Ectodermal cell (in vitro differentiated cells): ENCODE results near the gene TSPAN33.

Experiments used
- H3K27ac ChIP-seq: 2 replicates; pipeline ENCODE4 v1.7.0; 2013; ENCODE audit warnings: mild to moderate bottlenecking, low read depth, low read length; ENCODE audit not compliant: insufficient read depth, poor library complexity, severe bottlenecking
- H3K27me3 ChIP-seq: 2 replicates; pipeline ENCODE4 v1.7.0; 2013; ENCODE audit warnings: mild to moderate bottlenecking, low read length; ENCODE audit not compliant: insufficient read depth, control insufficient read depth, poor library complexity, severe bottlenecking
- H3K36me3 ChIP-seq: one replicate; pipeline ENCODE4 v1.7.0; 2013; ENCODE audit warnings: low read length; ENCODE audit not compliant: control insufficient read depth, insufficient read depth
- H3K4me1 ChIP-seq: one replicate; pipeline ENCODE4 v1.7.0; 2013; ENCODE audit warnings: low read length; ENCODE audit not compliant: control insufficient read depth, insufficient read depth
- H3K4me3 ChIP-seq: 2 replicates; pipeline ENCODE4 v1.7.0; 2013; ENCODE audit warnings: low read depth, low read length, control low read depth; ENCODE audit not compliant: insufficient read depth
- H3K9me3 ChIP-seq: 2 replicates; pipeline ENCODE4 v1.7.0; 2013; ENCODE audit warnings: mild to moderate bottlenecking, low read length, moderate library complexity; ENCODE audit not compliant: control insufficient read depth
- WGBS, 2 experiments: methylation state at CpG; one replicate each; pipeline ENCODE4 v1.1.7; 2013; ENCODE audit warnings: missing lambda C conversion rate in 2 of 2; 5-methylcytosine and 5-hydroxymethylcytosine counted together

The TSPAN33 gene

GRCh38 chr7:129134356-129134987 lies 10.0 kb upstream of the TSPAN33 start:
- whole genome bisulfite sequencing, 2 experiments = 88 to 90% methylated on average over 6 of the region's 6 CpGs
- Histone ChIP-seq H3K9me3 (no peaks in the 10 kb centered on the region), H3K4me1 (no peaks in the 10 kb centered on the region), H3K4me3 (no peak overlapping the region), H3K27me3 (no peaks in the 10 kb centered on the region), H3K36me3 (no peaks in the 10 kb centered on the region), H3K27ac (no peak overlapping the region)

- 78 to 82% methylated on average over 3 of the region's 3 CpGs for WGBS, 2 experiments
- no peak overlapping the region for H3K27ac ChIP-seq
- no peaks in the 10 kb centered on the region for H3K4me1 ChIP-seq
- no peaks in the 10 kb centered on the region for H3K9me3 ChIP-seq
- no peaks in the 10 kb centered on the region for H3K36me3 ChIP-seq
- no peak overlapping the region for H3K4me3 ChIP-seq
- H3K27me3 ChIP-seq = no peaks in the 10 kb centered on the region
Observed at GRCh38 chr7:129136887-129137642, 7.4 kb upstream of the TSPAN33 start.

- Histone ChIP-seq H3K27ac (no peak overlapping the region), H3K4me1 (peaks cover 9% of the 10 kb centered on the region), H3K9me3 (no peaks in the 10 kb centered on the region), H3K4me3 (peak overlapping the region; percentile 65), H3K36me3 (no peaks in the 10 kb centered on the region), H3K27me3 (peaks cover 30% of the 10 kb centered on the region)
- 58 to 63% methylated on average over 10 of the region's 10 CpGs for whole genome bisulfite sequencing, 2 experiments
Observed at GRCh38 chr7:129143724-129144094, 798 bp upstream of the TSPAN33 start.

- no peaks in the 10 kb centered on the region for H3K9me3 ChIP-seq
- no peaks in the 10 kb centered on the region for H3K36me3 ChIP-seq
- peaks cover 30% of the 10 kb centered on the region for H3K27me3 ChIP-seq
- H3K27ac ChIP-seq = no peak overlapping the region
- 8 to 9% methylated on average over 58 of the region's 58 CpGs for WGBS, 2 experiments
- H3K4me1 ChIP-seq = peaks cover 9% of the 10 kb centered on the region
- H3K4me3 ChIP-seq = peak overlapping the region; percentile 65
Observed at GRCh38 chr7:129144834-129145668, 544 bp downstream of the TSPAN33 start.

- WGBS, 2 experiments = 89 to 90% methylated on average over 8 of the region's 8 CpGs
Observed at GRCh38 chr7:129146237-129146979, 1.9 kb downstream of the TSPAN33 start.

GRCh38 chr7:129147731-129148130 lies 3.2 kb downstream of the TSPAN33 start:
- 88 to 90% methylated on average over 3 of the region's 3 CpGs for WGBS, 2 experiments
- H3K9me3 ChIP-seq = no peaks in the 10 kb centered on the region

More at GRCh38 chr7:129146237-129146979, 1.9 kb downstream of the TSPAN33 start:
- Histone ChIP-seq H3K36me3 (no peaks in the 10 kb centered on the region), H3K4me3 (no peak overlapping the region), H3K27me3 (peaks cover 30% of the 10 kb centered on the region), H3K4me1 (peaks cover 12% of the 10 kb centered on the region), H3K9me3 (no peaks in the 10 kb centered on the region), H3K27ac (no peak overlapping the region)

GRCh38 chr7:129149511-129149910 lies 5.0 kb downstream of the TSPAN33 start:
- Histone ChIP-seq H3K9me3 (no peaks in the 10 kb centered on the region), H3K4me3 (no peak overlapping the region), H3K27ac (no peak overlapping the region), H3K36me3 (no peaks in the 10 kb centered on the region), H3K27me3 (peaks cover 8% of the 10 kb centered on the region), H3K4me1 (peaks cover 12% of the 10 kb centered on the region)
- 82% methylated on average over 8 of the region's 8 CpGs for WGBS, 2 experiments

More at GRCh38 chr7:129147731-129148130, 3.2 kb downstream of the TSPAN33 start:
- Histone ChIP-seq H3K4me3 (no peak overlapping the region), H3K36me3 (no peaks in the 10 kb centered on the region), H3K27ac (no peak overlapping the region), H3K4me1 (peaks cover 12% of the 10 kb centered on the region), H3K27me3 (peaks cover 25% of the 10 kb centered on the region)

- H3K9me3 ChIP-seq = no peaks in the 10 kb centered on the region
- no peak overlapping the region for H3K4me3 ChIP-seq
- peaks cover 2% of the 10 kb centered on the region for H3K27me3 ChIP-seq
- WGBS, 2 experiments = 53 to 60% methylated on average over 8 of the region's 8 CpGs
- H3K27ac ChIP-seq = no peak overlapping the region
- H3K4me1 ChIP-seq = peaks cover 8% of the 10 kb centered on the region
- no peaks in the 10 kb centered on the region for H3K36me3 ChIP-seq
Observed at GRCh38 chr7:129150199-129150996, 5.9 kb downstream of the TSPAN33 start.

GRCh38 chr7:129157651-129158050 lies 13.1 kb downstream of the TSPAN33 start:
- H3K36me3 ChIP-seq = no peaks in the 10 kb centered on the region
- 93 to 95% methylated on average over 9 of the region's 9 CpGs for WGBS, 2 experiments

More at GRCh38 chr7:129157651-129158050, 13.1 kb downstream of the TSPAN33 start:
- Histone ChIP-seq H3K4me1 (peaks cover 7% of the 10 kb centered on the region), H3K4me3 (no peak overlapping the region), H3K27me3 (no peaks in the 10 kb centered on the region), H3K27ac (no peak overlapping the region), H3K9me3 (no peaks in the 10 kb centered on the region)
